ENCODE measurements around the gene TMEM151A.

GRCh38 chr11:66259956-66260355, 31.7 kb upstream of the TMEM151A start:
- TF ChIP-seq POLR2A (IDR thresholded peaks at IDR 0.05) (no peak), CTCF (IDR thresholded peaks at IDR 0.05) (no peak), POLR2AphosphoS5 (IDR thresholded peaks at IDR 0.05) (no peak)
